SK-N-SH (cell line): ENCODE measurements around the gene PRKD2. TPM values are rescaled to one million over a fixed set of nuclear protein-coding genes. Genes with fewer than 3 reads are reported as not detected.

Experiments used
- CTCF ChIA-PET: fragments of 300-600, 350-600 bp; formaldehyde crosslinking; extraction: SDS; loops from one replicate; lab custom pipeline; 2021; lab: Yijun Ruan, JAX
- POLR2A ChIA-PET: fragments of 350-600 bp; sonication (Branson Sonifier 250); formaldehyde crosslinking; extraction: SDS; loops from one replicate; lab custom pipeline; 2020; ENCODE audit warnings: antibody characterized with exemption, inconsistent platforms; lab: Yijun Ruan, JAX
- DNase-seq: peaks from one replicate; pipeline ENCODE4 v3.0.0; 2012
- H2AFZ ChIP-seq: fragments of 200-600 bp; sonication (generic); 2 replicates; pipeline ENCODE4 v1.8.1; 2016; ENCODE audit warnings: antibody characterized with exemption, mild to moderate bottlenecking, low read depth
- H3F3A ChIP-seq: fragments of 200-600 bp; sonication (generic); replicated peaks from 2 replicates; pipeline ENCODE3; 2016; ENCODE audit warnings: antibody characterized with exemption, mild to moderate bottlenecking; ENCODE audit not compliant: insufficient read depth
- H3K27ac ChIP-seq, 2 experiments: fragments of 200-500 bp in 1 of 2; fragments of 200-600 bp in 1 of 2; sonication (Bioruptor generic) in 1 of 2; sonication (generic), shearing (Covaris generic) in 1 of 2; 2 replicates each; pipeline versions ENCODE4 v1.5.1 to v1.6.1; 2014 to 2016; ENCODE audit warnings: low read depth in 2 of 2, inconsistent platforms in 1 of 2, low read length in 1 of 2, mild to moderate bottlenecking in 1 of 2, mixed read lengths in 1 of 2
- H3K27me3 ChIP-seq: fragments of 200-600 bp; sonication (generic), shearing (Covaris generic); 2 replicates; pipeline ENCODE4 v1.6.1; 2016; ENCODE audit warnings: mixed run types; ENCODE audit not compliant: insufficient read depth
- H3K36me3 ChIP-seq, 2 experiments: fragments of 200-500 bp in 1 of 2; fragments of 200-600 bp in 1 of 2; sonication (Bioruptor generic) in 1 of 2; sonication (generic) in 1 of 2; replicated peaks in 1 of 2; 2 replicates each; pipeline versions ENCODE3 to v1.5.1; 2014 to 2016; ENCODE audit warnings: low read length in 1 of 2, mild to moderate bottlenecking in 1 of 2; ENCODE audit not compliant: insufficient read depth in 2 of 2, control insufficient read depth in 1 of 2
- H3K4me1 ChIP-seq, 2 experiments: fragments of 200-500 bp in 1 of 2; fragments of 200-600 bp in 1 of 2; sonication (Bioruptor generic) in 1 of 2; sonication (generic), shearing (Covaris generic) in 1 of 2; 2 replicates each; pipeline versions ENCODE4 v1.5.1 to v1.6.1; 2014 to 2016; ENCODE audit warnings: low read depth in 1 of 2, low read length in 1 of 2, mixed run types in 1 of 2; ENCODE audit not compliant: insufficient read depth in 2 of 2, control insufficient read depth in 1 of 2
- H3K4me2 ChIP-seq: fragments of 200-600 bp; sonication (generic), shearing (Covaris generic); 2 replicates; pipeline ENCODE4 v1.6.1; 2017; ENCODE audit warnings: mixed run types
- H3K4me3 ChIP-seq, 2 experiments: fragments of 200-500 bp in 1 of 2; fragments of 200-600 bp in 1 of 2; sonication (Bioruptor generic) in 1 of 2; sonication (generic), shearing (Covaris generic) in 1 of 2; 2 replicates each; pipeline versions ENCODE4 v1.5.1 to v1.8.1; 2014 to 2016; ENCODE audit warnings: low read depth in 2 of 2, inconsistent platforms in 1 of 2, low read length in 1 of 2, mild to moderate bottlenecking in 1 of 2, mixed read lengths in 1 of 2, moderate library complexity in 1 of 2
- H3K79me2 ChIP-seq: fragments of 200-600 bp; sonication (generic); 2 replicates; pipeline ENCODE4 v1.8.1; 2017; ENCODE audit warnings: mild to moderate bottlenecking; ENCODE audit not compliant: insufficient read depth
- H3K9ac ChIP-seq: fragments of 200-600 bp; sonication (generic); 2 replicates; pipeline ENCODE4 v1.6.1; 2017; ENCODE audit warnings: mixed run types
- H3K9me2 ChIP-seq: fragments of 200-600 bp; sonication (generic); 2 replicates; pipeline ENCODE4 v1.6.1; 2017; ENCODE audit warnings: mixed run types
- H3K9me3 ChIP-seq: fragments of 200-600 bp; sonication (generic); 2 replicates; pipeline ENCODE4 v1.6.1; 2017; ENCODE audit warnings: mixed run types, mild to moderate bottlenecking, moderate library complexity
- H4K20me1 ChIP-seq: fragments of 200-600 bp; sonication (generic); 2 replicates; pipeline ENCODE4 v1.6.1; 2017; ENCODE audit warnings: mild to moderate bottlenecking, mixed run types; ENCODE audit not compliant: insufficient read depth
- CHD2 ChIP-seq: fragments of 150-350 bp; IDR thresholded peaks from 2 replicates; pipeline ENCODE4 v1.6.1; 2018; ENCODE audit warnings: low read length; ENCODE audit not compliant: partially characterized antibody
- CTCF ChIP-seq: fragments of 200-600 bp; sonication (generic); IDR thresholded peaks from 2 replicates; pipeline ENCODE4 v1.6.1; 2017; ENCODE audit warnings: antibody characterized with exemption, mild to moderate bottlenecking, moderate library complexity
- ELF1 ChIP-seq: IDR thresholded peaks from 2 replicates; pipeline ENCODE4 v1.4.0; 2012
- EP300 ChIP-seq, 2 experiments: IDR thresholded peaks; 2 replicates each; pipeline versions ENCODE4 v1.4.0 to v1.6.1; 2012; ENCODE audit warnings: borderline replicate concordance in 1 of 2, low read depth in 1 of 2, low read length in 1 of 2
- EZH2phosphoT487 ChIP-seq: fragments of 200-600 bp; sonication (generic); IDR thresholded peaks from 2 replicates; pipeline ENCODE4 v1.6.1; 2017; ENCODE audit warnings: low read depth, mixed run types, mild to moderate bottlenecking, antibody characterized with exemption, moderate library complexity, borderline replicate concordance
- FOSL2 ChIP-seq: IDR thresholded peaks from 2 replicates; pipeline ENCODE4 v1.4.0; 2012; ENCODE audit warnings: low read depth, mild to moderate bottlenecking, moderate library complexity, borderline replicate concordance
- IRF3 ChIP-seq: fragments of 150-350 bp; IDR thresholded peaks from 2 replicates; pipeline ENCODE4 v1.6.1; 2016; ENCODE audit warnings: mild to moderate bottlenecking, low read depth, low read length
- MXI1 ChIP-seq: IDR thresholded peaks from 2 replicates; pipeline ENCODE4 v1.6.1; 2012; ENCODE audit warnings: mild to moderate bottlenecking, low read depth, low read length, improper control_type of control experiment
- NFIC ChIP-seq: IDR thresholded peaks from 2 replicates; pipeline ENCODE4 v1.4.0; 2012; ENCODE audit warnings: borderline replicate concordance
- RAD21 ChIP-seq: IDR thresholded peaks from 2 replicates; pipeline ENCODE4 v1.6.1; 2012; ENCODE audit warnings: mild to moderate bottlenecking, low read length
- REST ChIP-seq: IDR thresholded peaks from 2 replicates; pipeline ENCODE4 v1.6.1; 2012; ENCODE audit warnings: mild to moderate bottlenecking, low read depth, low read length, moderate library complexity
- RXRA ChIP-seq: IDR thresholded peaks from 2 replicates; pipeline ENCODE4 v1.4.0; 2012; ENCODE audit warnings: low read depth, mild to moderate bottlenecking, borderline replicate concordance
- SIN3A ChIP-seq: IDR thresholded peaks from 2 replicates; pipeline ENCODE4 v1.6.1; 2012; ENCODE audit warnings: low read depth, mild to moderate bottlenecking, low read length, moderate library complexity, borderline replicate concordance
- YY1 ChIP-seq: IDR thresholded peaks from 2 replicates; pipeline ENCODE4 v1.4.0; 2012; ENCODE audit warnings: low read depth, mild to moderate bottlenecking
- WGBS: methylation state at CpG from one replicate; pipeline ENCODE4 v1.1.6; 2017; ENCODE audit warnings: low lambda C conversion rate; 5-methylcytosine and 5-hydroxymethylcytosine counted together
- polyA plus RNA-seq, 3 experiments: library from polyadenylated mRNA; depleted of rRNA; stranded (reverse); fragments of >200 nt; gene quantifications; 2 replicates each; pipeline ENCODE4 v1.2.3, GENCODE V29; 2012

The PRKD2 gene
- polyA plus RNA-seq, 1 of the 3 experiments (the other 2 are of a cell fraction): 21.4 TPM

GRCh38 chr19:46755077-46755852 lies 38.4 kb upstream of the PRKD2 start:
- Histone ChIP-seq H3K79me2 (no peaks in the 10 kb centered on the region), H3K36me3 (peaks cover 5 to 8% of the 10 kb centered on the region in 2 experiments), H3K4me1 (peaks cover 0 to 2% of the 10 kb centered on the region in 2 experiments; a peak in 1 of 4 replicates)
- no peak for TF ChIP-seq NFIC
- TF ChIP-seq EP300 (IDR thresholded peaks at IDR 0.05; ENCODE audit: borderline replicate concordance in 1 of 2, low read depth in 1 of 2, low read length in 1 of 2): no peak
- no peak for TF ChIP-seq RXRA
- no peak for TF ChIP-seq ELF1
- TF ChIP-seq, all 33 proteins: peak for 0
- ChIA-PET CTCF (interaction anchor here (0.7 to 7.5 kb wide), 8 partner anchors 12 to 141 kb away, joined by 3 to 170 read pairs (median 4); partner anchors contain the start of gene SLC1A5), POLR2A (interaction anchor here (1.6 kb wide), 1 partner anchor 85 kb away, joined by 4 read pairs; no protein-coding TSS in a partner anchor)
- Histone ChIP-seq H4K20me1 (no peaks in the 10 kb centered on the region), H3K4me3 (no peak overlapping the region), H3K27ac (no peak overlapping the region), H3K9ac (no peak overlapping the region), H3K4me2 (no peak overlapping the region), H3K9me3 (no peaks in the 10 kb centered on the region), H3K9me2 (no peaks in the 10 kb centered on the region), H2AFZ (no peak overlapping the region), H3K27me3 (no peaks in the 10 kb centered on the region), H3F3A (peaks cover 10% of the 10 kb centered on the region)
- no peak for DNase-seq
- WGBS: 92% methylated on average over 21 of the region's 39 CpGs

GRCh38 chr19:46753420-46754155 lies 36.7 kb upstream of the PRKD2 start:
- POLR2A ChIA-PET: interaction anchor here (1.6 kb wide), 1 partner anchor 87 kb away, joined by 4 read pairs; no protein-coding TSS in a partner anchor
- no peak for TF ChIP-seq EZH2phosphoT487
- TF ChIP-seq REST: no peak
- TF ChIP-seq RXRA: no peak
- TF ChIP-seq RAD21: peak; percentile 51
- no peak for TF ChIP-seq MXI1
- no peak for TF ChIP-seq IRF3
- TF ChIP-seq SIN3A: no peak
- no peak for TF ChIP-seq NFIC
- no peak for TF ChIP-seq CHD2
- peak; percentile 61 for TF ChIP-seq CTCF
- TF ChIP-seq YY1: no peak
- TF ChIP-seq FOSL2: no peak

More at GRCh38 chr19:46753420-46754155, 36.7 kb upstream of the PRKD2 start:
- no peak overlapping the region for H3K4me2 ChIP-seq
- H3K9me2 ChIP-seq: no peaks in the 10 kb centered on the region
- no peak overlapping the region for H3K27ac ChIP-seq
- no peaks in the 10 kb centered on the region for H3K27me3 ChIP-seq
- H4K20me1 ChIP-seq: no peaks in the 10 kb centered on the region
- H2AFZ ChIP-seq: no peak overlapping the region
- no peaks in the 10 kb centered on the region for H3K79me2 ChIP-seq
- H3K4me1 ChIP-seq: peaks cover 0 to 2% of the 10 kb centered on the region in 2 experiments; a peak in 1 of 4 replicates
- H3K9me3 ChIP-seq: no peaks in the 10 kb centered on the region
- peaks cover 7 to 8% of the 10 kb centered on the region in 2 experiments for H3K36me3 ChIP-seq
- peak; percentile 77 for DNase-seq
- peaks cover 14% of the 10 kb centered on the region for H3F3A ChIP-seq
- no peak overlapping the region for H3K9ac ChIP-seq
- CTCF ChIA-PET: interaction anchor here (0.6 to 7.5 kb wide), 28 partner anchors 9 to 237 kb away, joined by 3 to 170 read pairs (median 3); partner anchors contain the start of gene DACT3
- no peak overlapping the region for H3K4me3 ChIP-seq
- 47% methylated on average over 4 of the region's 4 CpGs for WGBS
